ENCODE measurements around the gene SYTL2. TPM values are rescaled to one million over a fixed set of nuclear protein-coding genes. Genes with fewer than 3 reads are reported as not detected.

SYTL2 gene
- total and polyA plus RNA-seq, 2 experiments from 2014 or later: 3.4 to 7.2 TPM

DNA sequence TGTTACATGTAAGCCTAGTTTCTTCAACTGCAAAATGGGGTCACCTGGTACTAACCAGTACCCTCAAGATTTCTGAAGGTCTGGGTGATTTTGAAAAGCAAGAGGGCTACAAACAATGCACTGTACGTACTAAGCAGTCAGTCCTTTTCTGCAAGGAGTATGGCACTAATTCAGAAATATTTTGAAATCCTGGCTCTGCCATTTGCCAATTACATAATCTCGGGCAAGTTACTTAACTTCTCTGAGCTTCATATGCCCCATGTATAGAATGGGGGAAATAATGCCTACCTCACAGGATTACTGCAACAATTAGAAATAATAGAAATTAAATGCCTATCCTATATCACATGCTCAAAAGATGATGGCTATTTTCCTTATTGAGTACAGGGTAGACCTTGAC, 64.3 kb downstream of the SYTL2 start:
- no peaks in the 10 kb centered on the region for H3K9me3 Mint-ChIP-seq
- no peak overlapping the region for H2AFZ ChIP-seq
- H3K4me1 Mint-ChIP-seq: peaks cover 39% of the 10 kb centered on the region
- H3F3A ChIP-seq (replicated peaks; ENCODE audit: low read depth): no peaks in the 10 kb centered on the region
- H3K4me1 ChIP-seq (ENCODE audit: insufficient read depth): peaks cover 28% of the 10 kb centered on the region
- no peak overlapping the region for H3K4me3 ChIP-seq
- no peaks in the 10 kb centered on the region; the same call in 1 of the 2 replicates for H3K9me2 ChIP-seq (ENCODE audit: insufficient read depth)
- no peak overlapping the region for H3K4me3 Mint-ChIP-seq
- no peak for DNase-seq (ENCODE audit: low spot score)
- H3K79me2 ChIP-seq (replicated peaks; ENCODE audit: insufficient read depth): no peaks in the 10 kb centered on the region
- no peak for TF ChIP-seq EZH2phosphoT487 (IDR thresholded peaks at IDR 0.05; ENCODE audit: unreplicated experiment)
- TF ChIP-seq, protein P1, sequence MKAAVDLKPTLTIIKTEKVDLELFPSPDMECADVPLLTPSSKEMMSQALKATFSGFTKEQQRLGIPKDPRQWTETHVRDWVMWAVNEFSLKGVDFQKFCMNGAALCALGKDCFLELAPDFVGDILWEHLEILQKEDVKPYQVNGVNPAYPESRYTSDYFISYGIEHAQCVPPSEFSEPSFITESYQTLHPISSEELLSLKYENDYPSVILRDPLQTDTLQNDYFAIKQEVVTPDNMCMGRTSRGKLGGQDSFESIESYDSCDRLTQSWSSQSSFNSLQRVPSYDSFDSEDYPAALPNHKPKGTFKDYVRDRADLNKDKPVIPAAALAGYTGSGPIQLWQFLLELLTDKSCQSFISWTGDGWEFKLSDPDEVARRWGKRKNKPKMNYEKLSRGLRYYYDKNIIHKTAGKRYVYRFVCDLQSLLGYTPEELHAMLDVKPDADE (IDR thresholded peaks at IDR 0.05): no peak
- TF ChIP-seq POLR2AphosphoS5 (IDR thresholded peaks at IDR 0.05; ENCODE audit: low read depth): no peak
- no peak for TF ChIP-seq NANOG (IDR thresholded peaks at IDR 0.05; ENCODE audit: borderline replicate concordance)
- TF ChIP-seq ZNF114 (CRISPR knock-in tag; IDR thresholded peaks at IDR 0.05): no peak
- no peak for TF ChIP-seq CREB1 (CRISPR knock-in tag; IDR thresholded peaks at IDR 0.05; ENCODE audit: low read depth)
- TF ChIP-seq JUNB (IDR thresholded peaks at IDR 0.05; ENCODE audit: unreplicated experiment): no peak
- TF ChIP-seq CTCF (conservative IDR thresholded peaks at IDR 0.05; ENCODE audit: low read depth in 2 of 2): no peak
- TF ChIP-seq STAT1 (IDR thresholded peaks at IDR 0.05; ENCODE audit: unreplicated experiment): no peak
- TF ChIP-seq ZNF462 (CRISPR knock-in tag; IDR thresholded peaks at IDR 0.05): no peak
- TF ChIP-seq, protein P2, sequence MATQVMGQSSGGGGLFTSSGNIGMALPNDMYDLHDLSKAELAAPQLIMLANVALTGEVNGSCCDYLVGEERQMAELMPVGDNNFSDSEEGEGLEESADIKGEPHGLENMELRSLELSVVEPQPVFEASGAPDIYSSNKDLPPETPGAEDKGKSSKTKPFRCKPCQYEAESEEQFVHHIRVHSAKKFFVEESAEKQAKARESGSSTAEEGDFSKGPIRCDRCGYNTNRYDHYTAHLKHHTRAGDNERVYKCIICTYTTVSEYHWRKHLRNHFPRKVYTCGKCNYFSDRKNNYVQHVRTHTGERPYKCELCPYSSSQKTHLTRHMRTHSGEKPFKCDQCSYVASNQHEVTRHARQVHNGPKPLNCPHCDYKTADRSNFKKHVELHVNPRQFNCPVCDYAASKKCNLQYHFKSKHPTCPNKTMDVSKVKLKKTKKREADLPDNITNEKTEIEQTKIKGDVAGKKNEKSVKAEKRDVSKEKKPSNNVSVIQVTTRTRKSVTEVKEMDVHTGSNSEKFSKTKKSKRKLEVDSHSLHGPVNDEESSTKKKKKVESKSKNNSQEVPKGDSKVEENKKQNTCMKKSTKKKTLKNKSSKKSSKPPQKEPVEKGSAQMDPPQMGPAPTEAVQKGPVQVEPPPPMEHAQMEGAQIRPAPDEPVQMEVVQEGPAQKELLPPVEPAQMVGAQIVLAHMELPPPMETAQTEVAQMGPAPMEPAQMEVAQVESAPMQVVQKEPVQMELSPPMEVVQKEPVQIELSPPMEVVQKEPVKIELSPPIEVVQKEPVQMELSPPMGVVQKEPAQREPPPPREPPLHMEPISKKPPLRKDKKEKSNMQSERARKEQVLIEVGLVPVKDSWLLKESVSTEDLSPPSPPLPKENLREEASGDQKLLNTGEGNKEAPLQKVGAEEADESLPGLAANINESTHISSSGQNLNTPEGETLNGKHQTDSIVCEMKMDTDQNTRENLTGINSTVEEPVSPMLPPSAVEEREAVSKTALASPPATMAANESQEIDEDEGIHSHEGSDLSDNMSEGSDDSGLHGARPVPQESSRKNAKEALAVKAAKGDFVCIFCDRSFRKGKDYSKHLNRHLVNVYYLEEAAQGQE (IDR thresholded peaks at IDR 0.05; ENCODE audit: unreplicated experiment): no peak
- TF ChIP-seq ZNF331 (CRISPR knock-in tag; IDR thresholded peaks at IDR 0.05; ENCODE audit: low read depth): no peak
- no peak for TF ChIP-seq EZH2 (IDR thresholded peaks at IDR 0.05; ENCODE audit: low read depth, unreplicated experiment)
- H3K4me2 ChIP-seq: no peak overlapping the region
- H3K27ac ChIP-seq (ENCODE audit: low read depth): no peak overlapping the region
- H3K36me3 Mint-ChIP-seq (ENCODE audit: low read depth): no peaks in the 10 kb centered on the region
- no peak for ATAC-seq
- no peak overlapping the region for H3K27ac Mint-ChIP-seq
- peaks cover 2% of the 10 kb centered on the region for H3K27me3 Mint-ChIP-seq (ENCODE audit: insufficient read depth, low read depth, poor library complexity)
- H3K27me3 ChIP-seq (ENCODE audit: insufficient read depth): no peaks in the 10 kb centered on the region
- no peaks in the 10 kb centered on the region for H3K36me3 ChIP-seq (ENCODE audit: insufficient read depth)
- H4K20me1 ChIP-seq (replicated peaks; ENCODE audit: insufficient read depth): no peaks in the 10 kb centered on the region

Data from GM23338 (cell line).